GM10266 (cell line): Measurements from ENCODE around the gene MLXIP.

Experiments
- DNase-seq: peaks from one replicate; pipeline ENCODE4 v3.0.0; 2012; ENCODE audit errors: extremely low spot score
- CTCF ChIP-seq: IDR thresholded peaks from 2 replicates; pipeline ENCODE4 v1.5.1; 2012; ENCODE audit warnings: mild to moderate bottlenecking, low read depth; ENCODE audit not compliant: control insufficient read depth, insufficient read depth; ENCODE audit errors: missing control alignments

MLXIP gene

DNA sequence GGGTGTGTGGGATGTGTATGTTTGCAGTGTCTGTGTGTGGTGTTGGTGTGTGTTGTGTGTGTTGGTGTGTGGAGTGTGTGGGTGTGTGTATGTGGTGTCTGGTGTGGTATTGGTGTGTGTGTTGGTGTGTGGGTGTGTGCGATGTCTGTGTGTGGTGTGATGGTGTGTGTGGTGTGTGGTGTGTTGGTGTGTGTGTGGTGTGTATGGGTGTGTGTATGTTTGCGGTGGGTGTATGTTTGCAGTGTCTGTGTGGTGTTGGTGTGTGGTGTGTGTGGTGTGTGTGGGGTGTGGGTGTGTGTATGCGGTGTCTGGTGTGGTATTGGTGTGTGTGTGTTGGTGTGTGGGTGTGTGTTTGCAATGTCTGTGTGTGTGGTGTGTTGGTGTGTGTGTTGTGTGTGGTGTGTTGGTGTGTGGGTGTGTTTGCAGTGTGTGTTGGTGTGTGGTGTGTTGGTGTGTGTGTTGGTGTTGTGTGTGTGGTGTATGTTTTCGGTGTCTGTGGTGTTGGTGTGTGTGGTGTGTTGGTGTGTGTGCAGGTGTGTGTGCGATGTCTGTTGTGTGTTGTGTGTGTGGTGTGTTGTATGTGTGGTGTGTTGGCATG is 15.7 kb downstream of the MLXIP start:
- no peak for DNase-seq
- no peak for TF ChIP-seq CTCF

GRCh38 chr12:122094735-122095631 is 16.4 kb downstream of the MLXIP start:
- no peak for TF ChIP-seq CTCF
- DNase-seq: no peak

DNA sequence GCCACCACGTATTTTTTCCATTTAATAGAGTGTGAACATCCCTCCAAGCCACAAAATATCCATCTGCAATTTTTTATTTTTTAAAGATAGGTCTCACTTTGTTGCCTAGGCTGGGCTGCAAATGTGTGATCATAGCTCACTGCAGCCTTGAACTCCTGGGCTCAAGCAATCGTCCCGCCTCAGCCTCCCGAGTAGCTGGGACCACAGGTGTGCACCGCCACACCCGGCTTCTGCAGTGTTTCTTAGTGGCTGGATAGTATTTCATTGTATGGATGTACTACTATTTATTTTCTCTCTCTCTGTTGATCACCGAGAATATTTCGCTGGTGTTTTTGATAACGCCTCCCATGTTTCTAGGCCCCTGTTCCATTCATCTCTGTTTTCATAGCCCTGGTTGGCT is 17.5 kb downstream of the MLXIP start:
- no peak for DNase-seq
- no peak for TF ChIP-seq CTCF

GRCh38 chr12:122096591-122097149 is 18.1 kb downstream of the MLXIP start:
- no peak for DNase-seq
- TF ChIP-seq CTCF: no peak

DNA sequence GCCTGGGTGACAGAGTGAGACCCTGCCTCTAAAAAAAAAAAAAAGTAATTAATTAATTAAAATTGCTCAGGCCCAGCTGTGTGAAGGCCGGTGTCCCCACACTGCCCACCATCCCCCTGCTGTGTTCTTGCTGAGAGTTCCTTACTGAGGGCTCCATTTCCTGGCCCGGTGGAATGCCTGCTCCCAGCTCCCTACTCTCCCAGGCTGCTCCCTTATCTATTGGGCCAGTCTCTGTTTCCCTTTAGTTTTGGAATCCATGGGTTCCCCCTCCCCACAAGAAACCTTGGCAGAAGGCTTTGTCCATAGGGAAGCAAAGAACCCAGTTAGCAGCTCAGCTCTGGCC is 19.0 kb downstream of the MLXIP start:
- no peak for TF ChIP-seq CTCF

DNA sequence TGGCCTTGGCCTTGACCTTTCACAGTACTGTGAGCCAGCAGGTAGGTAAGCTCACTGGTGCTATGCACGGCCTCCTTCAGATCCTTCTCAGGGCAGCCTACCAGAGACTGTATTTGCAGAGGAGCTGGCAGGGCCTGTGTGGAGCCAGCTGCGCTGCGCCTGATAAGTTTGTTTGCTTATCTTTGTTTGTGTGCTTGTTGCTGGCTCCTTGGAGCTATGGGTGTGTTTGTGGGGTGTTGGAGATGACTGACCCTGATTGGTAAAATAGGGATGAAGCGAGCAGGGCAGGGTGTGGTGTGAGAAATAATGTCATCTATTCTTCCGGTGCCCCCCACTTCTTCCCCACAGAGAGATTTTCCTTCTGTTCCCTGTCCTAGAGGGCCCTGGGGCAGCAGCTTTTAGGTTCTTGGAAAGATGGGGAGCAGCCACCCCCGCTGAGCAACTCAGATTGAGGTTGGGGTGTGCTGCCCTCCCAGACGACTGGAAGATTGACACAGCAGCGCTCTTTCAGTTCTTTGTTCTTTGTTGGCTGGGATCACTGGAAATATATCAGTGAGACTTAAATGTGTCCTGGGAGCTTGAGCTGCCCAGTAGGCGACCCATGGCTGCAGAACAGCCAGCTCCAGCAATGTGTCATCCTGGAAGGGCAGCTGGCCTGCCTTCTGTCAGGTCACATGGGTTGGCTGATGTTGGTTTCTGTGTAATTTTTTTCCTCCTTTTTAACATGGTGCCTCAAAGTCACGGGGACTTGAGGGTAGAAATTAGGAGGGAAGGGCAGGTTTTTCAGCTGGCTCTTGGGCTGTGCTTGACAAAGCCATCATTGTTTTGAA is 19.6 kb downstream of the MLXIP start:
- TF ChIP-seq CTCF: no peak
- DNase-seq: no peak

More for the DNA sequence above, 19.0 kb downstream of the MLXIP start:
- DNase-seq: no peak
